Activated CD8-positive, alpha-beta memory T cell treated with anti-CD3 and anti-CD28 coated beads for 48 hours (primary cell): Measurements from ENCODE around the gene KRTAP3-2.

Source experiments
- DNase-seq, 3 experiments: peaks; one replicate each; pipeline ENCODE4 v3.0.0-alpha.2; 2020; ENCODE audit warnings: low read depth in 2 of 3, low spot score in 2 of 3

Gene KRTAP3-2

GRCh38 chr17:41010441-41010840 is 10.7 kb upstream of the KRTAP3-2 start:
- DNase-seq: no peak

GRCh38 chr17:41009936-41010335 is 10.2 kb upstream of the KRTAP3-2 start:
- no peak for DNase-seq

GRCh38 chr17:41009301-41009760 is 9.6 kb upstream of the KRTAP3-2 start:
- DNase-seq: no peak

- DNase-seq: no peak
Measured at GRCh38 chr17:41008811-41009210, 9.1 kb upstream of the KRTAP3-2 start, which contains the start of gene KRTAP3-1. Gene KRTAP3-1 (minus strand): TSS chr17:41009128. CDS start chr17:41009074, 54 bp downstream.

- no peak for DNase-seq
Measured at GRCh38 chr17:41004397-41004796, 4.7 kb upstream of the KRTAP3-2 start.

GRCh38 chr17:41003926-41004325 is 4.2 kb upstream of the KRTAP3-2 start:
- no peak for DNase-seq

GRCh38 chr17:41002814-41003213 is 3.1 kb upstream of the KRTAP3-2 start:
- DNase-seq: no peak

GRCh38 chr17:41001795-41002194 is 2.1 kb upstream of the KRTAP3-2 start:
- no peak for DNase-seq

- no peak for DNase-seq
Measured at GRCh38 chr17:40997361-40997760, 2.3 kb downstream of the KRTAP3-2 start.

- DNase-seq: no peak
Measured at GRCh38 chr17:40996829-40997228, 2.9 kb downstream of the KRTAP3-2 start.

GRCh38 chr17:40995116-40995515 is 4.6 kb downstream of the KRTAP3-2 start:
- DNase-seq: no peak

- no peak for DNase-seq
Measured at GRCh38 chr17:40993839-40994238, 5.9 kb downstream of the KRTAP3-2 start, which contains the start of gene KRTAP3-3. Gene KRTAP3-3 (minus strand): TSS chr17:40994164. CDS start chr17:40994097, 67 bp downstream.

- no peak for DNase-seq
Measured at GRCh38 chr17:40993084-40993483, 6.6 kb downstream of the KRTAP3-2 start.

- DNase-seq: no peak
Measured at GRCh38 chr17:40992666-40993065, 7.0 kb downstream of the KRTAP3-2 start.

GRCh38 chr17:40986920-40987319 is 12.8 kb downstream of the KRTAP3-2 start:
- DNase-seq: no peak

- DNase-seq: no peak
Measured at GRCh38 chr17:40984226-40984625, 15.5 kb downstream of the KRTAP3-2 start, which contains the start of gene KRT40. Gene KRT40 (minus strand): TSS chr17:40984326. CDS start chr17:40984273, 53 bp downstream.

GRCh38 chr17:40981115-40981514 is 18.6 kb downstream of the KRTAP3-2 start:
- DNase-seq: no peak

- no peak for DNase-seq
Measured at GRCh38 chr17:40980596-40980995, 19.1 kb downstream of the KRTAP3-2 start.

- no peak for DNase-seq
Measured at GRCh38 chr17:40980117-40980516, 19.6 kb downstream of the KRTAP3-2 start.

GRCh38 chr17:40978575-40979151 is 21.0 kb downstream of the KRTAP3-2 start:
- DNase-seq: no peak

GRCh38 chr17:40975516-40975915 is 24.2 kb downstream of the KRTAP3-2 start:
- DNase-seq: no peak

- DNase-seq: no peak
Measured at GRCh38 chr17:40974366-40974765, 25.3 kb downstream of the KRTAP3-2 start.

- no peak for DNase-seq
Measured at GRCh38 chr17:40967582-40967981, 32.1 kb downstream of the KRTAP3-2 start.
